Measurements from ENCODE around the gene POLR3F.
"Not testable (repeated sequence)": the region's sequence is repeated elsewhere in the genome, so short reads cannot be mapped to it uniquely, and the experiment has no call there.

The POLR3F gene

DNA sequence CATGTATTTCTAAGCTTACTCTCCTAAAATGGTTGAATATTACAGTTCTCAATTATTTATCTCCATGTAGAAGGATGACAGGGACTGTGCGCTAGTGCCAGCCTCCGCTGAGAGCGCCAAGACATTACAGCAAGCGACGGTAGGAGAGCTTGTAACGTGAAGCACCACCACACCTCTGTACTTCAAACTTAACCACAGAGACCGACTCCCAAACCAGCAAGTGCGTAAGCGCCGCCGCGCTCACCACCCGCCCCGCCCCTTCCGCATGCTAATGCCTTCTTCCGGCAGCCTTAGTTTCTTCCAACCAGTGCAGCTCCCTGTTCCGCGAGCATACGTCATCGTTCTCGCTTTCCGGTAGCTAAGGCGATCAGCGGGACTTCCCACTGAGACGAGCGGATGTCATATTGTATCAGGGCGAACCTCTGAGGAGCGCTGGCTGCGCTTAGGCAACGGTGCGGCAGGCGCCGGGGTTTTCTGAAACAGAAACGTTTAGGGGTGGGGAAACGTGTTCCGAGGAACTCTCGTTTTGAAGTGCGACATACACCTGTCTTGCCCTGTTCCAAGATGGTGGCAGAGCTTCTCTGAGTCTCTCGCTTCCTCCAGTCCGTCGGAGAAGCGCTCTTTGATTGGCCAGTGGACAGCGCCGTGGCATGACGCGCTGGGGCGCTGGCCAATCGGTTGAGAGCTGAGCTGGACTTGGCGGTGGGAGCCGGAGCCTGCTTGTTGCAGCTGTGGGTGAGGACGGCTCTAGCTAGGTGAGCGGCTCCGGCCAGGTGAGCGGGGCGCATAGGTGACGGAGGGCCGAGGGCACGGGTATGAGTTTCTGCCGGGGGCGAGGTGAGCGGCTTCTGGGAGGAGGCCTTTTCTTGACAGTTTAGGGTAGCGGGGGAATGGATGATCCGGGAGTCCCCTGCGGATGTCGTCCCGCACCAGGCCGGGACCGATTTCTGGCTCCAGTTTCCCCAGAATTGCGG lies 40.3 kb downstream of the POLR3F start, which contains the start of gene SEC23B:
Gene SEC23B (plus strand): TSS at position 723 of the 974 bp plus-strand sequence. CDS start 2,896 bp downstream, outside the sequence.
- DNase-seq = peak; percentile 96 to 98

GRCh38 chr20:18511571-18511970 lies 44.4 kb downstream of the POLR3F start:
- DNase-seq = no peak

- no peak for DNase-seq
Observed at GRCh38 chr20:18513208-18513607, 46.0 kb downstream of the POLR3F start.

GRCh38 chr20:18514127-18514526 lies 46.9 kb downstream of the POLR3F start:
- no peak for DNase-seq

- DNase-seq = no peak
Observed at GRCh38 chr20:18515973-18516372, 48.8 kb downstream of the POLR3F start.

GRCh38 chr20:18522066-18522465 lies 54.9 kb downstream of the POLR3F start:
- not testable (repeated sequence) for DNase-seq

GRCh38 chr20:18523066-18523465 lies 55.9 kb downstream of the POLR3F start:
- DNase-seq = no peak

GRCh38 chr20:18524646-18525045 lies 57.5 kb downstream of the POLR3F start:
- DNase-seq = no peak

GRCh38 chr20:18526761-18527160 lies 59.6 kb downstream of the POLR3F start:
- DNase-seq = not testable (repeated sequence)

- no peak for DNase-seq
Observed at GRCh38 chr20:18527339-18527738, 60.1 kb downstream of the POLR3F start.

DNA sequence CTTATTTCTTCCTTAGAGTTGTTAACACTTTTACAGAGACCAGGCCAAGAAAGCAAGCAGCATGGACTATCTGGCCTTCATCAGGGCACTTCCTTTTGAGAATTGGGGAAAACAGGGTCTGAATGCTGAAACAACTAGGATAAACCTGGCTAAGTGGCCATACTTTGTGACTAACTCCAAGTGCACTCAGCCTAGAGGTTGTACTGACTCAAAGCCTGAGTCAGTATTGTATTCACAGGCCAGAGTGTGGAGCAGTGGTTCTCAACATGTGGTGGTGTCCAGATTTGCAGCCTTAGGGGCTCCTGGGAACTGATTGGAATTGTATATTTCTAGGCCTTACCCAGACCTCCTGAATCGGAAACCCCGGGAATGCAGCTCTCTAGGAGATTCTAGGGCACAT lies 60.6 kb downstream of the POLR3F start:
- DNase-seq = no peak

- DNase-seq = no peak
Observed at GRCh38 chr20:18529041-18529440, 61.9 kb downstream of the POLR3F start.

GRCh38 chr20:18532626-18533025 lies 65.4 kb downstream of the POLR3F start:
- no peak for DNase-seq

DNA sequence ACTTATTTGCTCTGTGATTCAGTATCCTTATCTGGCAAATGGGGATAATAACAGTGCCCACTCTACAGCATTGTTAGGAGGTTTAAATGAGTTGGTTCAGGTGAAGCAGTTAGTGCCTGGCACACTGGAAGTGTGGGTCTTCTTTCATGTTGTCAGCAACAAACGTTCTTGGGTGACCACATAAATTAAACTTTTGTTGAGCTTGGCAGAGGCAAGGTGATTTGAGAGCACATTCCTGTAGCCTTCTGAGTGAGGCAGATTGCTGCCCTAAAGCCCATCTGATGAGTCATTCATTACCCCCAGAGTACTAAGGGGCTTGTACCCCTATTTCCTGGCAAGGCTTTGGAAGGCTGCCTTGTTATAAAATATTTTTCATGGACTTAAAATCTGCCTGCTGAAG lies 66.3 kb downstream of the POLR3F start:
- no peak for DNase-seq

- DNase-seq = no peak
Observed at GRCh38 chr20:18533978-18534644, 66.9 kb downstream of the POLR3F start.
